Activated T-cell treated with anti-CD3 and anti-CD28 coated beads, Interleukin-2, amount 50 U/mL, for 4 hours (primary cell): ENCODE measurements around the gene TAC3. TPM values are rescaled to one million over a fixed set of nuclear protein-coding genes. Genes with fewer than 3 reads are reported as not detected.
"Not testable (repeated sequence)": the region's sequence is repeated elsewhere in the genome, so short reads cannot be mapped to it uniquely, and the experiment has no call there.

Experiments used
- ATAC-seq, 2 donors: fragments of 200-7000 bp; cut with Tn5 transposase; one replicate each; pipeline ENCODE4 v1.10.0; 2021
- DNase-seq: peaks from one replicate; pipeline ENCODE4 v3.0.0-alpha.2; 2020
- H3K27me3 Mint-ChIP-seq: one replicate; pipeline ENCODE4 v1.8.0; 2021; ENCODE audit warnings: low read depth, mixed read lengths
- H3K36me3 Mint-ChIP-seq: one replicate; pipeline ENCODE4 v1.8.0; 2022; ENCODE audit warnings: mixed read lengths; ENCODE audit not compliant: insufficient read depth
- H3K4me1 Mint-ChIP-seq: one replicate; pipeline ENCODE4 v1.8.0; 2021; ENCODE audit warnings: low read depth, mixed read lengths
- H3K4me3 Mint-ChIP-seq: one replicate; pipeline ENCODE4 v1.8.0; 2021; ENCODE audit warnings: mild to moderate bottlenecking, moderate library complexity, mixed read lengths
- H3K9me3 Mint-ChIP-seq: one replicate; pipeline ENCODE4 v1.8.0; 2021; ENCODE audit warnings: mixed read lengths
- total RNA-seq, 3 donors: library from RNA; stranded (reverse); gene quantifications; one replicate each; pipeline ENCODE4 v1.2.1, GENCODE V29; 2021

The TAC3 gene
- total RNA-seq, 3 donors from 2014 or later: 0.43 TPM; not detected in 2

- H3K4me3 Mint-ChIP-seq, H3K27me3 Mint-ChIP-seq, H3K9me3 Mint-ChIP-seq, ATAC-seq, DNase-seq, H3K36me3 Mint-ChIP-seq, H3K4me1 Mint-ChIP-seq: not testable (repeated sequence)
Observed at GRCh38 chr12:56968910-56969309, 47.4 kb downstream of the TAC3 start.

GRCh38 chr12:56965997-56966642 is 50.2 kb downstream of the TAC3 start:
- not testable (repeated sequence) for H3K4me3 Mint-ChIP-seq

DNA sequence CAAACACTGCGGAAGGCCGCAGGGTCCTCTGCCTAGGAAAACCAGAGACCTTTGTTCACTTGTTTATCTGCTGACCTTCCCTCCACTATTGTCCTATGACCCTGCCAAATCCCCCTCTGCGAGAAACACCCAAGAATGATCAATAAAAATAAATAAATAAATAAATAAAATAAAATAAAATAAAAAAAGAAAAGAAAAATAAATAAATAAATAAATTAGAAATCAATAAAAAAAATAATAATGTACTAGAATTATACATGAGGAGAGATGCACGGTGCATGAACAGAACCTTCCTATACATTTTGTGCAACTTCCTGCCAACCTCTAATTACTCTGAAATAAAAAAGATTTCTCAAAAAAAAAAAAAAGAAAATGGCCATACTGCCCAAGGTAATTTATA is 51.2 kb downstream of the TAC3 start:
- DNase-seq, ATAC-seq, H3K36me3 Mint-ChIP-seq, H3K4me1 Mint-ChIP-seq, H3K27me3 Mint-ChIP-seq, H3K4me3 Mint-ChIP-seq, H3K9me3 Mint-ChIP-seq: not testable (repeated sequence)

More at GRCh38 chr12:56965997-56966642, 50.2 kb downstream of the TAC3 start:
- H3K36me3 Mint-ChIP-seq, H3K27me3 Mint-ChIP-seq, H3K4me1 Mint-ChIP-seq, H3K9me3 Mint-ChIP-seq, ATAC-seq, DNase-seq: not testable (repeated sequence)

DNA sequence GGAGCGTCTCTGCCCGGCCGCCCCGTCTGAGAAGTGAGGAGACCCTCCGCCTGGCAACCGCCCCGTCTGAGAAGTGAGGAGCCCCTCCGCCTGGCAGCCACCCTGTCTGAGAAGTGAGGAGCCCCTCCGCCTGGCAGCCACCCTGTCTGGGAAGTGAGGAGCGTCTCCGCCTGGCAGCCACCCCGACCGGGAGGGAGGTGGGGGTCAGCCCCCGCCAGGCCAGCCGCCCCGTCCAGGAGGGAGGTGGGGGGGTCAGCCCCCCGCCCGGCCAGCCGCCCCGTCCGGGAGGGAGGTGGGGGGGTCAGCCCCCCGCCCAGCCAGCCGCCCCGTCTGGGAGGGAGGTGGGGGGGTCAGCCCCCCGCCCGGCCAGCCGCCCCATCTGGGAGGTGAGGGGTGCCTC is 52.8 kb downstream of the TAC3 start:
- H3K4me1 Mint-ChIP-seq, H3K36me3 Mint-ChIP-seq, ATAC-seq, H3K9me3 Mint-ChIP-seq, H3K4me3 Mint-ChIP-seq, H3K27me3 Mint-ChIP-seq, DNase-seq: not testable (repeated sequence)

DNA sequence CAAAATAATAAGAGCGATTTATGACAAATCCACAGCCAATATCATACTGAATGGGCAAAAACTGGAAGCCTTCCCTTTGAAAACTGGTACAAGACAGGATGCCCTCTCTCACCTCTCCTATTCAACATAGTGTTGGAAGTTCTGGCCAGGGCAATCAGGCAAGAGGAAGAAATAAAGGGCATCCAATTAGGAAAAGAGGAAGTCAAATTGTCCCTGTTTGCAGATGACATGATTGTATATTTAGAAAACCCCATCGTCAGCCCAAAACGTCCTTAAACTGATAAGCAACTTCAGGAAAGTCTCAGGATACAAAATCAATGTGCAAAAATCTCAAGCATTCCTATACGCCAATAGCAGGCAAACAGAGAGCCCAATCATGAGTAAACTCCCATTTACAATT is 54.1 kb downstream of the TAC3 start:
- H3K9me3 Mint-ChIP-seq, H3K4me3 Mint-ChIP-seq, ATAC-seq, H3K4me1 Mint-ChIP-seq, DNase-seq, H3K36me3 Mint-ChIP-seq, H3K27me3 Mint-ChIP-seq: not testable (repeated sequence)

Other genes with a start within 250 kb of the TAC3 start
- gene SDR9C7, start 82.1 kb downstream of the TAC3 start, total RNA-seq: not detected
- gene RDH16, start 58.9 kb downstream of the TAC3 start, total RNA-seq: under 1 TPM; 0.05 to 0.20 (median 0.16) TPM
- 10 to 100 TPM in 1 of 3 donors, 1 to 10 TPM in 2; 9.5 to 10.6 (median 9.7) TPM for gene ZBTB39, start 10.0 kb downstream of the TAC3 start, total RNA-seq
- gene MYO1A, start 33.6 kb upstream of the TAC3 start, total RNA-seq: 1 to 10 TPM in 1 of 3 donors, under 1 TPM in 2; 0.38 to 1.0 (median 0.71) TPM
- 10 to 100 TPM; 39.1 to 47.5 (median 42.5) TPM for gene NEMP1, start 62.3 kb upstream of the TAC3 start, total RNA-seq
- gene NAB2, start 72.6 kb upstream of the TAC3 start, total RNA-seq: 10 to 100 TPM; 51.3 to 54.6 (median 52.8) TPM
- 100 to 1,000 TPM; 312 to 340 (median 339) TPM for gene STAT6, start 94.8 kb upstream of the TAC3 start, total RNA-seq
- 1 to 10 TPM in 2 of 3 donors, under 1 TPM in 1; 0.98 to 1.1 (median 1.0) TPM for gene LRP1, start 112.0 kb upstream of the TAC3 start, total RNA-seq
- gene LRP1-AS, start 131.1 kb upstream of the TAC3 start, total RNA-seq: not detected
- under 1 TPM in 2 of 3 donors, not detected in 1; 0.20 to 0.24 TPM for gene NXPH4, start 200.3 kb upstream of the TAC3 start, total RNA-seq
- 100 to 1,000 TPM; 373 to 414 (median 383) TPM for gene SHMT2, start 213.2 kb upstream of the TAC3 start, total RNA-seq
- 1 to 10 TPM; 1.4 to 2.2 (median 1.7) TPM for gene STAC3, start 234.7 kb upstream of the TAC3 start, total RNA-seq